IMR-90 (cell line): Measurements from ENCODE around the gene GLYAT. TPM values are rescaled to one million over a fixed set of nuclear protein-coding genes. Genes with fewer than 3 reads are reported as not detected.

Source experiments
- ATAC-seq: fragments of 200-7000 bp; cut with Tn5 transposase; 2 replicates; pipeline ENCODE4 v1.9.1; 2020; ENCODE audit warnings: low read depth, mild to moderate bottlenecking, moderate library complexity
- BruUV-seq: library from RNA; stranded (reverse); fragments of 400-500 nt; replicated peaks from 2 replicates; lab custom pipeline; 2021; lab: Mats Ljungman, UMichigan
- CTCF ChIA-PET: fragments of 300-600 bp; formaldehyde crosslinking; extraction: SDS; loops from one replicate; lab custom pipeline; 2021; ENCODE audit warnings: antibody characterized with exemption; lab: Yijun Ruan, JAX
- POLR2A ChIA-PET: fragments of 300-600 bp; sonication (Branson Sonifier 250); formaldehyde crosslinking; loops from one replicate; lab custom pipeline; 2022; ENCODE audit warnings: antibody characterized with exemption; ENCODE audit not compliant: unreplicated experiment; lab: Charles Lee
- DNase-seq: peaks from one replicate; pipeline ENCODE4 v3.0.0; 2013
- H2AFZ ChIP-seq: replicated peaks from 2 replicates; pipeline ENCODE3; 2013; ENCODE audit warnings: low read length, mild to moderate bottlenecking; ENCODE audit not compliant: poor library complexity
- H2AK5ac ChIP-seq: 2 replicates; pipeline ENCODE4 v1.6.1; 2013; ENCODE audit warnings: low read depth, low read length, inconsistent platforms
- H2AK9ac ChIP-seq: replicated peaks from 2 replicates; pipeline ENCODE3; 2013; ENCODE audit warnings: mild to moderate bottlenecking, low read depth, low read length, moderate library complexity; ENCODE audit not compliant: poor library complexity
- H2BK120ac ChIP-seq: 2 replicates; pipeline ENCODE4 v1.6.1; 2013; ENCODE audit warnings: low read depth, low read length, inconsistent platforms
- H2BK15ac ChIP-seq: 3 replicates; pipeline ENCODE4 v1.6.1; 2013; ENCODE audit warnings: low read depth, low read length, inconsistent platforms
- H2BK20ac ChIP-seq: 2 replicates; pipeline ENCODE4 v1.6.1; 2013; ENCODE audit warnings: low read depth, mild to moderate bottlenecking, inconsistent platforms, low read length, moderate library complexity
- H2BK5ac ChIP-seq: 2 replicates; pipeline ENCODE4 v1.6.1; 2013; ENCODE audit warnings: mild to moderate bottlenecking, low read depth, low read length, inconsistent platforms; ENCODE audit not compliant: poor library complexity, severe bottlenecking
- H3K14ac ChIP-seq: replicated peaks from 2 replicates; pipeline ENCODE4 v1.6.1; 2013; ENCODE audit warnings: low read depth, low read length, inconsistent platforms
- H3K18ac ChIP-seq: 2 replicates; pipeline ENCODE4 v1.6.1; 2013; ENCODE audit warnings: low read depth, low read length, control low read depth
- H3K23ac ChIP-seq: 2 replicates; pipeline ENCODE4 v1.6.1; 2013; ENCODE audit warnings: low read depth, low read length, inconsistent platforms
- H3K27ac ChIP-seq: 2 replicates; pipeline ENCODE4 v1.5.1; 2013; ENCODE audit warnings: mild to moderate bottlenecking, control low read depth, low read length; ENCODE audit not compliant: insufficient read depth
- H3K27me3 ChIP-seq: 2 replicates; pipeline ENCODE4 v1.6.1; 2013; ENCODE audit warnings: low read length; ENCODE audit not compliant: control insufficient read depth, insufficient read depth
- H3K36me3 ChIP-seq: 2 replicates; pipeline ENCODE4 v1.6.1; 2013; ENCODE audit warnings: low read length, mixed read lengths; ENCODE audit not compliant: control insufficient read depth, insufficient read depth
- H3K4ac ChIP-seq: 2 replicates; pipeline ENCODE4 v1.6.1; 2013; ENCODE audit warnings: low read depth, low read length, inconsistent platforms
- H3K4me1 ChIP-seq: 2 replicates; pipeline ENCODE4 v1.6.1; 2013; ENCODE audit warnings: low read length, mixed read lengths; ENCODE audit not compliant: control insufficient read depth, insufficient read depth
- H3K4me2 ChIP-seq: 2 replicates; pipeline ENCODE4 v1.6.1; 2013; ENCODE audit warnings: low read depth, mild to moderate bottlenecking, control low read depth, low read length, moderate library complexity
- H3K4me3 ChIP-seq: 2 replicates; pipeline ENCODE4 v1.5.1; 2013; ENCODE audit warnings: low read depth, mild to moderate bottlenecking, control low read depth, low read length, moderate library complexity; ENCODE audit not compliant: insufficient read depth
- H3K56ac ChIP-seq: 2 replicates; pipeline ENCODE4 v1.6.1; 2013; ENCODE audit warnings: low read length, inconsistent platforms; ENCODE audit not compliant: insufficient read depth; ENCODE audit errors: extremely low read depth
- H3K79me1 ChIP-seq, 2 experiments: 2 replicates each; pipeline ENCODE4 v1.6.1; 2013; ENCODE audit warnings: low read length in 2 of 2, inconsistent platforms in 1 of 2, low read depth in 1 of 2
- H3K9ac ChIP-seq: 2 replicates; pipeline ENCODE4 v1.6.1; 2013; ENCODE audit warnings: low read depth, low read length, control low read depth
- H3K9me1 ChIP-seq: 2 replicates; pipeline ENCODE4 v1.6.1; 2013; ENCODE audit warnings: low read length, inconsistent platforms; ENCODE audit not compliant: insufficient read depth
- H3K9me3 ChIP-seq: 2 replicates; pipeline ENCODE4 v1.6.1; 2013; ENCODE audit warnings: low read length; ENCODE audit not compliant: control insufficient read depth, insufficient read depth
- H4K20me1 ChIP-seq: 2 replicates; pipeline ENCODE4 v1.6.1; 2013; ENCODE audit warnings: low read length, inconsistent platforms; ENCODE audit not compliant: insufficient read depth
- H4K5ac ChIP-seq: 2 replicates; pipeline ENCODE4 v1.6.1; 2013; ENCODE audit warnings: mild to moderate bottlenecking, low read depth, low read length, control low read depth
- H4K8ac ChIP-seq, 2 experiments: 2 replicates each; pipeline ENCODE4 v1.6.1; 2013; ENCODE audit warnings: low read depth in 2 of 2, low read length in 2 of 2, control low read depth in 1 of 2, inconsistent platforms in 1 of 2
- H4K91ac ChIP-seq: 2 replicates; pipeline ENCODE4 v1.6.1; 2013; ENCODE audit warnings: low read depth, low read length, inconsistent platforms; ENCODE audit not compliant: insufficient read depth
- ELK1 ChIP-seq: fragments of 150-350 bp; IDR thresholded peaks from 2 replicates; pipeline ENCODE4 v1.6.1; 2016; ENCODE audit warnings: low read depth, mild to moderate bottlenecking, low read length, moderate library complexity, borderline replicate concordance
- FOS ChIP-seq: fragments of 150-350 bp; IDR thresholded peaks from 2 replicates; pipeline ENCODE4 v1.6.1; 2016; ENCODE audit warnings: low read depth, low read length
- NFE2L2 ChIP-seq: fragments of 150-350 bp; IDR thresholded peaks from 2 replicates; pipeline ENCODE4 v1.6.1; 2016; ENCODE audit warnings: low read depth, mild to moderate bottlenecking, low read length
- RAD21 ChIP-seq: IDR thresholded peaks from 2 replicates; pipeline ENCODE4 v1.6.1; 2012; ENCODE audit warnings: low read length, improper control_type of control experiment
- SMC3 ChIP-seq: fragments of 150-350 bp; IDR thresholded peaks from 2 replicates; pipeline ENCODE4 v1.6.1; 2016; ENCODE audit warnings: low read depth, mild to moderate bottlenecking, antibody characterized with exemption, low read length, moderate library complexity
- USF2 ChIP-seq: fragments of 150-350 bp; IDR thresholded peaks from 2 replicates; pipeline ENCODE4 v1.6.1; 2017; ENCODE audit warnings: mild to moderate bottlenecking, antibody characterized with exemption, low read length, low read depth
- WGBS, 2 experiments: methylation state at CpG; one replicate each; pipeline versions ENCODE4 v1.1.5 to v1.1.7; 2013; ENCODE audit warnings: missing lambda C conversion rate in 2 of 2; ENCODE audit not compliant: insufficient read length in 1 of 2; ENCODE audit errors: extremely low coverage in 2 of 2; 5-methylcytosine and 5-hydroxymethylcytosine counted together
- dilution Hi-C: fragments of 300-500 bp; cut with HindIII; formaldehyde crosslinking; loops from one replicate; pipeline ENCODE4 v1.14.3; 2018; ENCODE audit warnings: low sequenced_read_pairs; ENCODE audit not compliant: unreplicated experiment
- in situ Hi-C: fragments of 300-500 bp; cut with MboI; formaldehyde crosslinking; loops from 3 replicates; pipeline ENCODE4 v1.14.3; 2019; ENCODE audit warnings: low sequenced_read_pairs, inconsistent platforms, mixed read lengths
- intact Hi-C: fragments of 100-400 bp; cut with micrococcal nuclease; formaldehyde crosslinking; loops from 2 replicates; pipeline ENCODE4 v1.10.0; 2022
- polyA plus RNA-seq, 3 experiments: library from polyadenylated mRNA; depleted of rRNA; stranded (reverse); fragments of >200 nt; gene quantifications; 2 replicates each; pipeline ENCODE4 v1.2.3, GENCODE V29; 2012; ENCODE audit warnings: low replicate concordance in 1 of 3
- total RNA-seq: library from RNA; depleted of rRNA; stranded (reverse); fragments of >200 nt; gene quantifications from 2 replicates; pipeline ENCODE4 v1.2.3, GENCODE V29; 2012

Gene GLYAT
- total and polyA plus RNA-seq, 2 of the 4 experiments (the other 2 are of a cell fraction), result not detected

GRCh38 chr11:58691675-58692074 is 40.1 kb downstream of the GLYAT start:
- CTCF ChIA-PET, result no interaction called here
- WGBS, 2 experiments, result no CpG with 5 or more reads among the region's 5 CpGs

More at GRCh38 chr11:58691675-58692074, 40.1 kb downstream of the GLYAT start:
- TF ChIP-seq SMC3, result no peak
- TF ChIP-seq USF2, result no peak
- TF ChIP-seq RAD21, result no peak
- TF ChIP-seq NFE2L2, result no peak
- TF ChIP-seq ELK1, result no peak
- TF ChIP-seq FOS, result no peak
- Histone ChIP-seq H4K8ac (no peak overlapping the region), H2BK5ac (no peak overlapping the region), H3K9me1 (no peaks in the 10 kb centered on the region), H4K91ac (no peak overlapping the region), H3K4me1 (no peaks in the 10 kb centered on the region), H3K27me3 (no peaks in the 10 kb centered on the region), H3K4me2 (no peak overlapping the region), H4K20me1 (no peaks in the 10 kb centered on the region), H3K23ac (no peak overlapping the region), H3K18ac (no peak overlapping the region), H2BK15ac (no peak overlapping the region), H3K14ac (no peak overlapping the region), H3K4me3 (no peak overlapping the region), H3K36me3 (no peaks in the 10 kb centered on the region), H2BK20ac (no peak overlapping the region), H2AFZ (no peak overlapping the region), H3K9ac (no peak overlapping the region), H3K9me3 (no peaks in the 10 kb centered on the region), H2BK120ac (no peak overlapping the region), H3K79me1 (no peaks in the 10 kb centered on the region), H2AK9ac (no peak overlapping the region), H3K27ac (no peak overlapping the region), H3K4ac (no peak overlapping the region), H2AK5ac (no peak overlapping the region), H3K56ac (no peak overlapping the region), H4K5ac (no peak overlapping the region)
- no peak for DNase-seq
- intact Hi-C loops (no loop called here), dilution Hi-C loops (no loop called here), in situ Hi-C loops (no loop called here)
- POLR2A ChIA-PET, result no interaction called here
- BruUV-seq, result no TSS peak
- no peak for ATAC-seq
